ENCODE measurements around the gene ZNF664. TPM values are rescaled to one million over a fixed set of nuclear protein-coding genes. Genes with fewer than 3 reads are reported as not detected.
A peak's percentile ranks its signal among the peaks of the same experiment; 100 is the strongest.

Gene ZNF664
- total RNA-seq, 1 experiment from 2014 or later, result 124 TPM

- ChIA-PET POLR2A (no interaction called here), CTCF (no interaction called here), RAD21 (ENCODE audit: low non-redundant PET in 1 of 2, low total read pairs in 2 of 2, uncharacterized antibody in 2 of 2, unreplicated experiment in 2 of 2) (no interaction called here)
- DNase-seq (ENCODE audit: low read depth, low spot score), result no peak
- Histone ChIP-seq H3K4me2 (ENCODE audit: low read length) (no peak overlapping the region), H4K20me1 (ENCODE audit: insufficient read depth) (no peaks in the 10 kb centered on the region), H3K9me3 (ENCODE audit: control insufficient read depth in 1 of 2, insufficient read depth in 1 of 2, low read depth in 1 of 2, low read length in 2 of 2) (no peaks in the 10 kb centered on the region), H3K27ac (ENCODE audit: low read depth, low read length) (no peak overlapping the region), H3K4me1 (ENCODE audit: control insufficient read depth in 1 of 2, insufficient read depth in 2 of 2, low read length in 2 of 2) (no peaks in the 10 kb centered on the region), H3K9ac (ENCODE audit: low read length) (no peak overlapping the region), H3K36me3 (ENCODE audit: control insufficient read depth in 1 of 2, insufficient read depth in 2 of 2, low read length in 2 of 2) (no peaks in the 10 kb centered on the region), H3K27me3 (ENCODE audit: insufficient read depth, low read length) (no peaks in the 10 kb centered on the region), H2AFZ (ENCODE audit: low read depth, low read length, poor library complexity, severe bottlenecking) (no peak overlapping the region), H3K9me2 (ENCODE audit: insufficient read depth) (no peaks in the 10 kb centered on the region), H3K79me2 (ENCODE audit: insufficient read depth, low read length) (no peaks in the 10 kb centered on the region), H3K4me3 (replicated peaks in 1 of 2; ENCODE audit: low read depth in 1 of 2, low read length in 2 of 2) (no peak overlapping the region)
- TF ChIP-seq ELF1 (IDR thresholded peaks at IDR 0.05; ENCODE audit: borderline replicate concordance, low read depth) (no peak), EZH2 (IDR thresholded peaks at IDR 0.05) (no peak), POLR2A (IDR thresholded peaks at IDR 0.05; ENCODE audit: borderline replicate concordance, extremely low read depth, insufficient read depth, insufficient read length) (no peak)
- ATAC-seq, result no peak
- TSS peak; percentile 59 for BruUV-seq (replicated peaks)
- intact Hi-C loops (cut with micrococcal nuclease), result no loop called here
Observed at GRCh38 chr12:123936471-123936870, 36.5 kb upstream of the ZNF664 start.

GRCh38 chr12:123936956-123937706 is 35.9 kb upstream of the ZNF664 start:
- intact Hi-C loops (cut with micrococcal nuclease), result no loop called here
- DNase-seq (ENCODE audit: low read depth, low spot score) (no peak), ATAC-seq (no peak)
- H3K27me3 ChIP-seq (ENCODE audit: insufficient read depth, low read length), result no peaks in the 10 kb centered on the region
- H4K20me1 ChIP-seq (ENCODE audit: insufficient read depth), result no peaks in the 10 kb centered on the region
- RAD21 ChIA-PET (ENCODE audit: low non-redundant PET in 1 of 2, low total read pairs in 2 of 2, uncharacterized antibody in 2 of 2, unreplicated experiment in 2 of 2), result no interaction called here
- H3K9me3 ChIP-seq (ENCODE audit: control insufficient read depth in 1 of 2, insufficient read depth in 1 of 2, low read depth in 1 of 2, low read length in 2 of 2), result no peaks in the 10 kb centered on the region; a peak in 1 of 4 replicates
- peaks cover 0 to under 1% of the 10 kb centered on the region in 2 experiments; a peak in 1 of 4 replicates for H3K4me1 ChIP-seq (ENCODE audit: control insufficient read depth in 1 of 2, insufficient read depth in 2 of 2, low read length in 2 of 2)
- no peaks in the 10 kb centered on the region for H3K36me3 ChIP-seq (ENCODE audit: control insufficient read depth in 1 of 2, insufficient read depth in 2 of 2, low read length in 2 of 2)
- TF ChIP-seq EZH2 (IDR thresholded peaks at IDR 0.05) (no peak), EGR1 (IDR thresholded peaks at IDR 0.05; ENCODE audit: low read depth) (no peak), MAX (IDR thresholded peaks at IDR 0.05) (no peak), ZFX (IDR thresholded peaks at IDR 0.05) (no peak), ZNF274 (IDR thresholded peaks at IDR 0.05; ENCODE audit: low read depth, low read length) (no peak), ELF1 (IDR thresholded peaks at IDR 0.05; ENCODE audit: borderline replicate concordance, low read depth) (no peak), TCF7L2 (IDR thresholded peaks at IDR 0.05; ENCODE audit: borderline replicate concordance, extremely low read depth, insufficient read depth, insufficient read length) (no peak), SP1 (IDR thresholded peaks at IDR 0.05; ENCODE audit: low read depth) (no peak), FOSL1 (IDR thresholded peaks at IDR 0.05; ENCODE audit: low read depth) (no peak), POLR2A (IDR thresholded peaks at IDR 0.05; ENCODE audit: borderline replicate concordance, extremely low read depth, insufficient read depth, insufficient read length) (no peak), YY1 (IDR thresholded peaks at IDR 0.05; ENCODE audit: extremely low read depth, insufficient replicate concordance, low read depth, low read length) (no peak), CEBPB (IDR thresholded peaks at IDR 0.05; ENCODE audit: low read depth) (no peak)
- TF ChIP-seq, protein P1, sequence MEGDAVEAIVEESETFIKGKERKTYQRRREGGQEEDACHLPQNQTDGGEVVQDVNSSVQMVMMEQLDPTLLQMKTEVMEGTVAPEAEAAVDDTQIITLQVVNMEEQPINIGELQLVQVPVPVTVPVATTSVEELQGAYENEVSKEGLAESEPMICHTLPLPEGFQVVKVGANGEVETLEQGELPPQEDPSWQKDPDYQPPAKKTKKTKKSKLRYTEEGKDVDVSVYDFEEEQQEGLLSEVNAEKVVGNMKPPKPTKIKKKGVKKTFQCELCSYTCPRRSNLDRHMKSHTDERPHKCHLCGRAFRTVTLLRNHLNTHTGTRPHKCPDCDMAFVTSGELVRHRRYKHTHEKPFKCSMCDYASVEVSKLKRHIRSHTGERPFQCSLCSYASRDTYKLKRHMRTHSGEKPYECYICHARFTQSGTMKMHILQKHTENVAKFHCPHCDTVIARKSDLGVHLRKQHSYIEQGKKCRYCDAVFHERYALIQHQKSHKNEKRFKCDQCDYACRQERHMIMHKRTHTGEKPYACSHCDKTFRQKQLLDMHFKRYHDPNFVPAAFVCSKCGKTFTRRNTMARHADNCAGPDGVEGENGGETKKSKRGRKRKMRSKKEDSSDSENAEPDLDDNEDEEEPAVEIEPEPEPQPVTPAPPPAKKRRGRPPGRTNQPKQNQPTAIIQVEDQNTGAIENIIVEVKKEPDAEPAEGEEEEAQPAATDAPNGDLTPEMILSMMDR (IDR thresholded peaks at IDR 0.05 in 2 of 3, conservative IDR thresholded peaks at IDR 0.05 in 1 of 3; ENCODE audit: borderline replicate concordance in 1 of 3, insufficient read depth in 1 of 3, low read depth in 2 of 3, low read length in 2 of 3), result no peak
- TF ChIP-seq, protein P2, sequence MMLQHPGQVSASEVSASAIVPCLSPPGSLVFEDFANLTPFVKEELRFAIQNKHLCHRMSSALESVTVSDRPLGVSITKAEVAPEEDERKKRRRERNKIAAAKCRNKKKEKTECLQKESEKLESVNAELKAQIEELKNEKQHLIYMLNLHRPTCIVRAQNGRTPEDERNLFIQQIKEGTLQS (IDR thresholded peaks at IDR 0.05), result no peak
- H3K79me2 ChIP-seq (ENCODE audit: insufficient read depth, low read length), result no peaks in the 10 kb centered on the region
- CTCF ChIA-PET, result no interaction called here
- H2AFZ ChIP-seq (ENCODE audit: low read depth, low read length, poor library complexity, severe bottlenecking), result no peak overlapping the region
- no peak overlapping the region for H3K4me2 ChIP-seq (ENCODE audit: low read length)
- no peaks in the 10 kb centered on the region for H3K9me2 ChIP-seq (ENCODE audit: insufficient read depth)
- POLR2A ChIA-PET, result no interaction called here
- H3K9ac ChIP-seq (ENCODE audit: low read length), result no peak overlapping the region
- no peak overlapping the region for H3K27ac ChIP-seq (ENCODE audit: low read depth, low read length)
- H3K4me3 ChIP-seq (replicated peaks in 1 of 2; ENCODE audit: low read depth in 1 of 2, low read length in 2 of 2), result no peak overlapping the region
- no TSS peak for BruUV-seq (replicated peaks)

Data from HCT116 (cell line).